Sigmoid colon (tissue), 4 donors: ENCODE measurements around the gene JAKMIP1.

Source experiments
- EP300 ChIP-seq, 4 donors: sonication (generic); formaldehyde crosslinking; IDR thresholded peaks; one replicate each; pipeline ENCODE4 v1.6.1; 2017; ENCODE audit warnings: antibody characterized with exemption in 4 of 4
- POLR2A ChIP-seq, 2 donors: fragments of 450-650 bp; IDR thresholded peaks; one replicate each; pipeline ENCODE4 v1.6.1; 2016; ENCODE audit warnings: antibody characterized with exemption in 2 of 2, mild to moderate bottlenecking in 2 of 2, moderate library complexity in 2 of 2
- POLR2AphosphoS5 ChIP-seq, 4 donors: sonication (generic); formaldehyde crosslinking; IDR thresholded peaks; one replicate each; pipeline ENCODE4 v1.6.1; 2017; ENCODE audit warnings: antibody characterized with exemption in 4 of 4
- TF ChIP-seq, protein P1 (sequence below), 4 experiments: fragments of 450-650 bp in 3 of 4; fragments of 200-600 bp in 1 of 4; IDR thresholded peaks; one replicate each; pipeline ENCODE4 v1.5.1; 2016 to 2019; ENCODE audit warnings: antibody characterized with exemption in 4 of 4, mild to moderate bottlenecking in 3 of 4, moderate library complexity in 2 of 4

GRCh38 chr4:6085691-6086628, 114.4 kb downstream of the JAKMIP1 start:
- TF ChIP-seq, protein P1, sequence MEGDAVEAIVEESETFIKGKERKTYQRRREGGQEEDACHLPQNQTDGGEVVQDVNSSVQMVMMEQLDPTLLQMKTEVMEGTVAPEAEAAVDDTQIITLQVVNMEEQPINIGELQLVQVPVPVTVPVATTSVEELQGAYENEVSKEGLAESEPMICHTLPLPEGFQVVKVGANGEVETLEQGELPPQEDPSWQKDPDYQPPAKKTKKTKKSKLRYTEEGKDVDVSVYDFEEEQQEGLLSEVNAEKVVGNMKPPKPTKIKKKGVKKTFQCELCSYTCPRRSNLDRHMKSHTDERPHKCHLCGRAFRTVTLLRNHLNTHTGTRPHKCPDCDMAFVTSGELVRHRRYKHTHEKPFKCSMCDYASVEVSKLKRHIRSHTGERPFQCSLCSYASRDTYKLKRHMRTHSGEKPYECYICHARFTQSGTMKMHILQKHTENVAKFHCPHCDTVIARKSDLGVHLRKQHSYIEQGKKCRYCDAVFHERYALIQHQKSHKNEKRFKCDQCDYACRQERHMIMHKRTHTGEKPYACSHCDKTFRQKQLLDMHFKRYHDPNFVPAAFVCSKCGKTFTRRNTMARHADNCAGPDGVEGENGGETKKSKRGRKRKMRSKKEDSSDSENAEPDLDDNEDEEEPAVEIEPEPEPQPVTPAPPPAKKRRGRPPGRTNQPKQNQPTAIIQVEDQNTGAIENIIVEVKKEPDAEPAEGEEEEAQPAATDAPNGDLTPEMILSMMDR (IDR thresholded peaks at IDR 0.05): no peak
- no peak for TF ChIP-seq POLR2AphosphoS5 (IDR thresholded peaks at IDR 0.05)
- TF ChIP-seq POLR2A (IDR thresholded peaks at IDR 0.05): no peak
- no peak for TF ChIP-seq EP300 (IDR thresholded peaks at IDR 0.05)
